Vagina (tissue), 2 donors: ENCODE data around the gene TMEM87B.

Source experiments
- POLR2A ChIP-seq, 2 donors: fragments of 450-650 bp; IDR thresholded peaks; one replicate each; pipeline ENCODE4 v1.6.1; 2017; ENCODE audit warnings: antibody characterized with exemption in 2 of 2, mild to moderate bottlenecking in 2 of 2, moderate library complexity in 2 of 2
- POLR2AphosphoS5 ChIP-seq, 2 donors: sonication (generic); formaldehyde crosslinking; IDR thresholded peaks; one replicate each; pipeline ENCODE4 v1.9.0; 2017; ENCODE audit warnings: antibody characterized with exemption in 2 of 2, mild to moderate bottlenecking in 2 of 2, low read depth in 1 of 2; ENCODE audit not compliant: insufficient read depth in 1 of 2
- TF ChIP-seq, protein P1 (sequence below), 3 experiments: fragments of 450-650 bp in 2 of 3; fragments of 200-600 bp in 1 of 3; sonication (generic) in 1 of 3; IDR thresholded peaks; one replicate each; pipeline ENCODE4 v1.5.1; 2017 to 2019; ENCODE audit warnings: antibody characterized with exemption in 3 of 3, mild to moderate bottlenecking in 2 of 3, moderate library complexity in 2 of 3

DNA sequence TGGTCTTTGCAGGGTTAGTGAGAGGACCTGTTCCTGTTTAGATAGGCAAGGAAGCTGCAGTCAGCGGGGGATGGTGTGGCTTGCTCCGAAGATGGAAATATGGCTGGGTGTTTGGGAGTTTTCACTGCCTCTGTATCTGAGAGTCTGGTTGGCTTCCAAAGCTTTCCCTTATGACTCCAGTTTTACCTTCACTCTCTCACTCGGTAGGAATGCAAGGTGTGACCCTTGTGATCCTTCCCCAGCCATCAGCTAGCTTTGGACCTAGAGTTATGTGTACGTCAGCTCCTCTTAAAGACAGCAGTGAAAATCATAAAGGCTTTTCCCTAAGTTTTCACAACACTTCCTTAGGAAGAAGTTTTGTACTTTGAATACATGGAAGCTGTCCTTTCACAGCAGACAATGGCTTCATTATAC lies 35.5 kb upstream of the TMEM87B start:
- TF ChIP-seq, protein P1, sequence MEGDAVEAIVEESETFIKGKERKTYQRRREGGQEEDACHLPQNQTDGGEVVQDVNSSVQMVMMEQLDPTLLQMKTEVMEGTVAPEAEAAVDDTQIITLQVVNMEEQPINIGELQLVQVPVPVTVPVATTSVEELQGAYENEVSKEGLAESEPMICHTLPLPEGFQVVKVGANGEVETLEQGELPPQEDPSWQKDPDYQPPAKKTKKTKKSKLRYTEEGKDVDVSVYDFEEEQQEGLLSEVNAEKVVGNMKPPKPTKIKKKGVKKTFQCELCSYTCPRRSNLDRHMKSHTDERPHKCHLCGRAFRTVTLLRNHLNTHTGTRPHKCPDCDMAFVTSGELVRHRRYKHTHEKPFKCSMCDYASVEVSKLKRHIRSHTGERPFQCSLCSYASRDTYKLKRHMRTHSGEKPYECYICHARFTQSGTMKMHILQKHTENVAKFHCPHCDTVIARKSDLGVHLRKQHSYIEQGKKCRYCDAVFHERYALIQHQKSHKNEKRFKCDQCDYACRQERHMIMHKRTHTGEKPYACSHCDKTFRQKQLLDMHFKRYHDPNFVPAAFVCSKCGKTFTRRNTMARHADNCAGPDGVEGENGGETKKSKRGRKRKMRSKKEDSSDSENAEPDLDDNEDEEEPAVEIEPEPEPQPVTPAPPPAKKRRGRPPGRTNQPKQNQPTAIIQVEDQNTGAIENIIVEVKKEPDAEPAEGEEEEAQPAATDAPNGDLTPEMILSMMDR (IDR thresholded peaks at IDR 0.05) = no peak
- TF ChIP-seq POLR2A (IDR thresholded peaks at IDR 0.05) (no peak), POLR2AphosphoS5 (IDR thresholded peaks at IDR 0.05; ENCODE audit: insufficient read depth in 1 of 2, low read depth in 1 of 2) (no peak)
